NCI-H510A (cell line): ENCODE results near the gene NPBWR2.
A peak's percentile ranks its signal among the peaks of the same experiment; 100 is the strongest.
"Not testable (repeated sequence)": the region's sequence is repeated elsewhere in the genome, so short reads cannot be mapped to it uniquely, and the experiment has no call there.

Source experiments
- DNase-seq: peaks from one replicate; lab custom pipeline; 2025; lab: John Stamatoyannopoulos, UW

The NPBWR2 gene

GRCh38 chr20:64103871-64104666 lies 3.3 kb downstream of the NPBWR2 start:
- no peak for DNase-seq

GRCh38 chr20:64102647-64103354 lies 4.6 kb downstream of the NPBWR2 start:
- peak; percentile 41 for DNase-seq

GRCh38 chr20:64101731-64102621 lies 5.4 kb downstream of the NPBWR2 start:
- no peak for DNase-seq

GRCh38 chr20:64100946-64101688 lies 6.2 kb downstream of the NPBWR2 start:
- DNase-seq, result no peak

GRCh38 chr20:64100566-64100888 lies 6.8 kb downstream of the NPBWR2 start:
- no peak for DNase-seq

- DNase-seq, result no peak
Observed at GRCh38 chr20:64099880-64100565, 7.3 kb downstream of the NPBWR2 start.

GRCh38 chr20:64099086-64099786 lies 8.1 kb downstream of the NPBWR2 start:
- DNase-seq, result no peak

- DNase-seq, result no peak
Observed at GRCh38 chr20:64098471-64099013, 8.8 kb downstream of the NPBWR2 start.

- DNase-seq, result no peak
Observed at GRCh38 chr20:64096535-64096934, 10.8 kb downstream of the NPBWR2 start.

GRCh38 chr20:64095927-64096326 lies 11.4 kb downstream of the NPBWR2 start:
- DNase-seq, result no peak

- DNase-seq, result no peak
Observed at GRCh38 chr20:64095455-64095854, 11.9 kb downstream of the NPBWR2 start.

GRCh38 chr20:64093013-64093503 lies 14.3 kb downstream of the NPBWR2 start:
- no peak for DNase-seq

GRCh38 chr20:64092258-64093012 lies 14.9 kb downstream of the NPBWR2 start:
- no peak for DNase-seq

- DNase-seq, result no peak
Observed at GRCh38 chr20:64091770-64092169, 15.6 kb downstream of the NPBWR2 start.

GRCh38 chr20:64091340-64091739 lies 16.0 kb downstream of the NPBWR2 start:
- no peak for DNase-seq

- no peak for DNase-seq
Observed at GRCh38 chr20:64090165-64090564, 17.2 kb downstream of the NPBWR2 start.

GRCh38 chr20:64088586-64088985 lies 18.8 kb downstream of the NPBWR2 start:
- DNase-seq, result not testable (repeated sequence)

- not testable (repeated sequence) for DNase-seq
Observed at GRCh38 chr20:64087226-64087825, 20.0 kb downstream of the NPBWR2 start.

- no peak for DNase-seq
Observed at GRCh38 chr20:64086801-64087200, 20.6 kb downstream of the NPBWR2 start.
